KOPT-K1 (cell line): Measurements from ENCODE around the gene CCDC27.

Experiments used
- H3K27ac ChIP-seq: fragments of 200-600 bp; sonication (generic); 2 replicates; pipeline ENCODE4 v1.5.1; 2016; ENCODE audit warnings: antibody characterized with exemption, mild to moderate bottlenecking, low read depth, low read length; ENCODE audit not compliant: poor library complexity, severe bottlenecking
- H3K36me3 ChIP-seq: fragments of 200-600 bp; sonication (generic); 2 replicates; pipeline ENCODE4 v1.5.1; 2017; ENCODE audit warnings: antibody characterized with exemption, mild to moderate bottlenecking, low read length, moderate library complexity; ENCODE audit not compliant: insufficient read depth
- H3K9me3 ChIP-seq: fragments of 200-600 bp; sonication (generic); 2 replicates; pipeline ENCODE4 v1.5.1; 2017; ENCODE audit warnings: antibody characterized with exemption, low read length, mild to moderate bottlenecking; ENCODE audit not compliant: insufficient read depth, poor library complexity, severe bottlenecking

CCDC27 gene

DNA sequence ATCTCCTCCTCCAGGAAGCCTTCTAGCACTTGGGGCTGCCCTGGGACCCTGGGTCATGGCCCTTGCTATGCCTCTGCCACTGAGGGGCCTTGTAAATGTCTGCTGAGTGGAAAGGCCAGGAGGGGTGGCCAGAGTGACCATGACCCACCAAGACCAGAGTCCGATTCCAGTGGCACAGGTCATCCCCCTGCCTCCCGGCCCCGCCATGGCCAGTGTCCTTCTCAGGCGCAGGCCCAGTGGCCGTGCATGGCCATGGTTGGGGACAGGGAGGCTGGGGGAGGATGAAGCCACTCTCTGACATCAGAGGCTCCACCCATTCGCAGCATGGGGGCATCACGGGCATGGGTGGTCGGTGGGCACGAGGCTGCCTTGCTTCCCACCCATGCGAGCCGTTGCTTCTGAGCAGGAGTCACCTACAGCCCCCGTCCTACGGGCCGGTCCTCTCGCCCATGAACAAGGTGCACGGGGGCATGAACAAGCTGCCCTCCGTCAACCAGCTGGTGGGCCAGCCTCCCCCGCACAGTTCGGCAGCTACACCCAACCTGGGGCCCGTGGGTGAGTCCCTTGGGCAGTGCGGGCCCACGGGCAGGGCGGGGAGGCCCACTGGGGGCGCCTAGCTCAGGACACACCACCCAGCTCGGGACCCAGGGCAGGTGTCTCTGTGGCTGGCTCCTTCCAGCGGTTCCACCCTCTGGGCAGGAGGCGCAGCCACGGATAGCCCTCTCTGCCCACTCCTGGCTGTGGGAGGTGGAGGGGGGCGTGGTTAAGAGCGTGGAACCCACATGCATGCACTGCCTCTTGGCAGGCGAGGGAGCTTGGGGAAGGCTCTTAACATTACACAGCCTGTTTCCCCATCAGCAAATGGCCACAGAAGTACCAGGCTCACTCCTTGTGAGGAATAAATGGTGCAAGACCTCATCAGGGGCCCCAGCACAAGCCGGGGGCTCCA, 22.4 kb upstream of the CCDC27 start:
- Histone ChIP-seq H3K27ac (no peak overlapping the region), H3K9me3 (no peaks in the 10 kb centered on the region), H3K36me3 (no peaks in the 10 kb centered on the region)

DNA sequence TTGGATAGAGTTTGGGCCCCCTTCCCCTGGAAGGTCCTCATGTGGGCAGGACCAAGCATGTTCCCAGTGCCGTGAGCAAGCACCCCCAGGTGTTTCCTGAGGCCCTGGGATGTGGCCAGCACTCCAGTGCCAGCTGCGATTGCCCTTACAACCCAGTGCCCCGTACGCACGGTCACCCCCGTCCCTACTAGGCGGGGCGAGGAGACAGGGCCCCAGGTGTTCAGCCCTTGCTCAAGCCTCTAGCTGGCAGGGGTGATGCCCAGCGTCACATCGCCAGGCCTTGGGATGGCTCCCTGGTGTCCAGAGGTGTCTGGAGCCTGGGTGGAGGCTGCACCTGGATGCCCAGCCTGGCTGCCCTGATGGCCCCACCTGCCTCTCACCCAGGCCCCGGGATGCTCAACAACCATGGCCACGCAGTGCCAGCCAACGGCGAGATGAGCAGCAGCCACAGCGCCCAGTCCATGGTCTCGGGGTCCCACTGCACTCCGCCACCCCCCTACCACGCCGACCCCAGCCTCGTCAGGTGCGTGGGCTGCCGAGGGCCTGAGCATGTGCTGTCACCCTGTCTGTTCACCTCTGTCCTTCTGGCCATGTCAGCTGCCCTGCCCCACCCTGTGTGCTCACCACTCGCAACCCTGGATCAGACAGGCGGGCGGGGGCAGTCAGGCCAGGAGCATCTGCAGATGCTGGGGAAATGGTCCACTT, 21.6 kb upstream of the CCDC27 start:
- no peaks in the 10 kb centered on the region for H3K9me3 ChIP-seq

DNA sequence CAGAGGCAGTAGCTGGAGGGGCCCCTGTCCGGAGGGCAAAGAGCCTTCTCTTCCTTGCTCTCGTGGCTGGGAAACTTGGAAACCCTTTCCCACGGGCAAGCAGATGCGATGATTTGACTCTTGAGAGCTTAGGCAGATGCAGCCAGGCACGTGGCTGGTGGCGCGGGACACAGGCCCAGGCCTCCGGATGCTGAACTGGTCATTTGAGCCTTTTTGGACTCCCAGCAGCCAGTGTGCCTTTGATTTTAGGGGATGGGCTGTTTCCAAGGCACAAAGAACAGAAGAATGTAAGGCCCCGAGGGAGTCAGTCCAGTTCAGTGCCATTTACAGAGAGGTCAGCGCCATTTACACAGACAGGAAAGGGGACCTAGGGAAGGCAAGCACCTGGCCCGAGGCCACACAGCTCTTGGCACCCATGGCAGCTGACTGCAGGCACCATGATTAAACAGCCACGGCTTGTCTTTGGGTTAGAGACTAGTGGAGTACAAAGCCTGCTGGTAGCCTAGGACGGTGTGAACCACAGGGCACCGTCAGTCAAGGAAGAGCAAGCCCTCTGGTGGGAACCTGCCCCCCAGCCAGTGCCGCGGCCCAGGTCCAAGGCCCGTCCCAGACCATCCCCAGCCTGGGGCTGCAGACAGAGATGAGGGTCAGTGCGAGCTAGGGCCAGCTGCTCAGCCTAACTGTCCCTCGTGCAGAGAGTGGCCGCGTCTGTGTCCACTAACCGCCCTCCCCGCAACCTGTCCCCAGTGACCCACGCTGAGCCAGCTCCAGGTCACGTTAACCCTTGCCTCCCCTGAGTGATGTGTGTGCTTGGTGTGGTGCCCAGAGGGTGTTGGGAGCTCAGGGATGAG, 20.4 kb upstream of the CCDC27 start:
- H3K27ac ChIP-seq: no peak overlapping the region
- H3K9me3 ChIP-seq: no peaks in the 10 kb centered on the region
- no peaks in the 10 kb centered on the region for H3K36me3 ChIP-seq

More for the DNA sequence above, 21.6 kb upstream of the CCDC27 start:
- no peaks in the 10 kb centered on the region for H3K36me3 ChIP-seq
- no peak overlapping the region for H3K27ac ChIP-seq

- H3K27ac ChIP-seq: no peak overlapping the region
- no peaks in the 10 kb centered on the region for H3K9me3 ChIP-seq
- H3K36me3 ChIP-seq: no peaks in the 10 kb centered on the region
These were observed 19.7 kb upstream of the CCDC27 start for GRCh38 chr1:3732434-3733093.

DNA sequence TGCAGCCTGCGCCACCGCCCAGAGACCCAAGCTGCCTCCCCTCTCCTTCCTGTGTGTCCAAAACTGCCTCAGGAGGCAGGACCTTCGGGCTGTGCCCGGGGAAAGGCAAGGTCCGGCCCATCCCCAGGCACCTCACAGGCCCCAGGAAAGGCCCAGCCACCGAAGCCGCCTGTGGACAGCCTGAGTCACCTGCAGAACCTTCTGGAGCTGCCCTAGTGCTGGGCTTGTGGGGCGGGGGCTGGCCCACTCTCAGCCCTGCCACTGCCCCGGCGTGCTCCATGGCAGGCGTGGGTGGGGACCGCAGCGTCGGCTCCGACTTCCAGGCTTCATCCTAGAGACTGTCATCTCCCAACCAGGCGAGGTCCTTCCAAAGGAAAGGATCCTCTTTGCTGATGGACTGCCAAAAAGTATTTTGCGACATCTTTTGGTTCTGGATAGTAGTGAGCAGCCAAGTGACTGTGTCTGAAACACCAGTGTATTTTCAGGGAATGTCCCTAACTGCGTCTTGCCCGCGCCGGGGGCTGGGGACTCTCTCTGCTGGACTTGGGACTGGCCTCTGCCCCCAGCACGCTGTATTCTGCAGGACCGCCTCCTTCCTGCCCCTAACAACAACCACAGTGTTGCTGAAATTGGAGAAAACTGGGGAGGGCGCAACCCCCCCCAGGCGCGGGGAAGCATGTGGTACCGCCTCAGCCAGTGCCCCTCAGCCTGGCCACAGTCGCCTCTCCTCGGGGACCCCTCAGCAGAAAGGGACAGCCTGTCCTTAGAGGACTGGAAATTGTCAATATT, 19.0 kb upstream of the CCDC27 start:
- Histone ChIP-seq H3K36me3 (no peaks in the 10 kb centered on the region), H3K27ac (no peak overlapping the region), H3K9me3 (no peaks in the 10 kb centered on the region)

DNA sequence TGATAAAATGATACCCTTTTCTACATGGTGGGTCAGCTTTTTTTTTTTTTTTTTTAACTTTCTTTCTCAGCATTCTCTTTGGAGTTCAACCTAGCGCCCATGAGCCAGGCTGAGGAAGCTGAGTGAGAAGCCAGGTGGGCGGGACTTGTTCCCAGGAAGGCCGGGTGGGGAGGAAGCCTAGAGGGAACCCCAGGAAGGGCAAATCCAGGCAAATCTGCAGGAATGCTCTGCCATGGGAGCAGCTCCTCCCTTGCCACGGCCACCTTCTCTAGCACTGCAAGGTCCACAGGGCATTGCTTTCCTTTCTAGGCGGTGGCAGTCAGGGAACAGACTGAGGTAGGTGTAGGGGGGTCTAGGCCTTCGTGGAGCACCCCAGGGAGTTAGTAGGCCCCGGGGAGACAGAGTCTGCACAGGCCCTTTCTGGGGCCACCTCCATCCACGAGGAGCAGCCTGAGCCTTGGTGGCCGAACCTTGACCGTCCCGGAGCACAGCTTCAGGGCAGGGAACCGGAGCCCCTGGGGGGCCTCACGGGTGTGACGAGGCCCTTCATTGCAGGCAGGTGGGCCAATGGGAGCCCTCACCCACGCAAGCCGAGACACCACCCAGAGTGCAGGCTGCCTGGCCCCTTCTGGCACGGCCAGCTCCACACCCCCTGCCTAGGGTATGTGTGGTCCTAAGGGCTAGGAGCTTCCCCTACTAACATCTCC, 18.2 kb upstream of the CCDC27 start:
- Histone ChIP-seq H3K9me3 (no peaks in the 10 kb centered on the region), H3K36me3 (no peaks in the 10 kb centered on the region), H3K27ac (no peak overlapping the region)

DNA sequence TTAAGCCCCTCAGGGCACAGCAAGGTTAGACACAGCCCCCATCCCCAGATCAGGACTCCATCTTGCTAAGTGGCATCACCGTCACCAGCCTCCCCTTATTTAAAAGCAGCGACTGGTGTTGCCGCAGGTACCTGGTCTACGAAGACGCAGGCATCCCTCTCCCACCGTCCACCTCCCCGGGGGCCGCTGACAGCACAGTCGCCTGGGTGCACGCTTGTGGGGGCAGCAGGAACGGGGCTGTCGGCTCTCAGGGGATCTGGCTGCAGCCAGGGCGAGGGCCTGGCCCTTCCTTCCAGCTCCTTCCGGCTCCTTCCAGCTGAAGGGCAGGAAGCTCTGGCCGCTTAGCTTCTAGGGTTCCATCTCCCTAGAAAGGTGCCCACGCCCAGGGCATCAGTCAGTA, 17.6 kb upstream of the CCDC27 start:
- Histone ChIP-seq H3K27ac (no peak overlapping the region), H3K36me3 (no peaks in the 10 kb centered on the region), H3K9me3 (no peaks in the 10 kb centered on the region)

DNA sequence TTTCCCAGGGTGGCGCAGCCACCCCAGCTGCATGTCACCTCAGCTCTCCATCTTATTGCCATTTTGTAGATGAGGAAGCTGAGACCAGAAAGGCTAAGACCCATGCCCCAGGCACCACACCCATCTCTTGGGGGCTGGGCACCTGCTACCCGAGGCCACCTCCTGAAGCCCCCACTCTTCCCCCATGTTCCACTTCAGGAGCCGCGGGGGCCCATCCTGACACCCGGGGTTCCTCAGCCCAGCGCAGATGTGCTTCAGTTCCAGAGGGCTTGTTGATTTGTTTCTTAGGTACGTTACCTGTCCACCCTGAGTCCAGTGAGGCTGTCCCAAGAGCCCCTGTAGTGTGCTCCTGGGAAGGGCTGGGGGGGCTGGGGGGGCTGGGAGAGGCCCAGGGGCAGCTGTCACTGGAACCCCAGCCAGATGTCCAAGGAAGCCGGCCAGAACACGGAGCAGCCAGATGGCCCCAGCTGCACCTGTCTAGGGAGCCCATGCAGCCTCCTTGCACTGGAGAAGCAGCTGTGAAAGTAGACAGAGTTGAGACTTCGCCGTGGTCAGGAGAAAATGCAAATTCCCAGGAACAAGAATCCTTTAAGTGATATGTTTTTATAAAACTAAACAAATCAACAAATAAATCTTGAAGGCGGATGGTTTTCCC, 17.1 kb upstream of the CCDC27 start:
- H3K27ac ChIP-seq: no peak overlapping the region
- H3K36me3 ChIP-seq: no peaks in the 10 kb centered on the region
- no peaks in the 10 kb centered on the region for H3K9me3 ChIP-seq

- Histone ChIP-seq H3K9me3 (no peaks in the 10 kb centered on the region), H3K27ac (no peak overlapping the region), H3K36me3 (no peaks in the 10 kb centered on the region)
These were observed 16.6 kb upstream of the CCDC27 start for GRCh38 chr1:3735688-3736087.

DNA sequence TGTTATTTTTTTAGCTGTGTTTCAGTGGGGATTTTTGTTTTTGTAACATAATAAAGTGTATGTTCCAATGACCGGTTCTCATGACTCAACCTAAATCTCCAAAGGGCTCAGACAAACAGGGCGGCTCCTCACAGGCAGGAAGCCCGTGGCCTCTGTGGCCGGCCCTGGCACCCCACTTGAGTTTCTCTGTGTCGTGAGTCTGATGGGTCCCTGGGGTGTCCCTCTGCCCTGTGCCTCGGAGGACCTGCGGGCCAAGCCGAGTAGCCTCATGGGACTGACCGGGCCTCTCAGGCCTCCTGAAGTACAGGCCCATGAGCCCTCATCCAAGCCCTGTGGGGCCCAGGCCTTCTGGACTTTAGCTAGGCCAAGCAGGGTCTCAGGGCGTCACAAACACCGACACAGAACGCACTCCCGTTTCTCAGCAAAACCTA, 16.1 kb upstream of the CCDC27 start:
- H3K27ac ChIP-seq: no peak overlapping the region
- H3K9me3 ChIP-seq: no peaks in the 10 kb centered on the region
- no peaks in the 10 kb centered on the region for H3K36me3 ChIP-seq

- H3K27ac ChIP-seq: no peak overlapping the region
- no peaks in the 10 kb centered on the region for H3K36me3 ChIP-seq
These were observed 15.5 kb upstream of the CCDC27 start for GRCh38 chr1:3736708-3737107.

DNA sequence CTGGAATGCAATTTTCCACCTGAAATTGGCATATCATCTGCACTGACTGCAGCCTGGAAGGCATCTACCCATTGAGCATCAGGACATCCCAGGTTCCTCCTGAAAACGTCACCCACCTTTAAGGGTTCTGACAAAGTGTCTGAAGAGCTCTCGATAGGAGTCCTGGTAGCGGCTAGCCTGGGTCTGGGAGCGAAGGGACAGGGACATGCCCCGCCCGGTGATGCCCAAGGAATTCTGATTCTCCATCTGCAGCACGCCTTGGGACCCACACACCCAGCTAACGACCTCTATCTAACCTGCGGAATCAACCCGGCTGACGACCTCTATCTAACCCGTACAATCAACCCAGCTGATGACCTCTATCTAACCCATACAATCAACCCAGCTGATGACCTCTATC, 13.3 kb upstream of the CCDC27 start:
- Histone ChIP-seq H3K27ac (no peak overlapping the region), H3K36me3 (no peaks in the 10 kb centered on the region)

More at GRCh38 chr1:3736708-3737107, 15.5 kb upstream of the CCDC27 start:
- H3K9me3 ChIP-seq: no peaks in the 10 kb centered on the region

DNA sequence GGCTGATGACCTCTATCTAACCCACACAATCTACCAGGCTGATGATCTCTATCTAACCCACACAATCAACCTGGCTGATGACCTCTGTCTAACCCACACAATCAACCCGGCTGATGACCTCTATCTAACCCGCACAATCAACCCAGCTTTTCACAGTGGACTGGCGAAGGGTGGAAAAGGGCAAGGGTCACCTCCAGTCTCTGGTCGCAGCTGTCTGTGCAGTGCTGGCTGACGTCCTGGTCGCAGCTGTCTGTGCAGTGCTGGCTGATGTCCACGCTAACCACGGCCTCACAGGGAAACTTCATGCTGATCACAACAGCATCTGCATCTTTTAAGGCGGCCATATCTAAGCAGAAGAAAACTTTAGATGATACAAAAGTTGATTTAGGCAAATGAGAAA, 12.2 kb upstream of the CCDC27 start:
- Histone ChIP-seq H3K27ac (no peak overlapping the region), H3K9me3 (no peaks in the 10 kb centered on the region), H3K36me3 (no peaks in the 10 kb centered on the region)

More for the DNA sequence above, 13.3 kb upstream of the CCDC27 start:
- H3K9me3 ChIP-seq: no peaks in the 10 kb centered on the region
